H9 (cell line): ENCODE results near the gene LRP1B. TPM values are rescaled to one million over a fixed set of nuclear protein-coding genes. Genes with fewer than 3 reads are reported as not detected.

Experiments used
- DNase-seq: peaks from one replicate; pipeline ENCODE4 v3.0.0-alpha.2; 2017
- H2AFZ ChIP-seq: one replicate; pipeline ENCODE4 v1.6.1; 2013; ENCODE audit warnings: mild to moderate bottlenecking, low read length, control low read depth, moderate library complexity
- H2AK5ac ChIP-seq: 2 replicates; pipeline ENCODE4 v1.6.1; 2013; ENCODE audit warnings: low read length, control low read depth, mixed read lengths; ENCODE audit not compliant: insufficient read length
- H2BK120ac ChIP-seq: one replicate; pipeline ENCODE4 v1.6.1; 2013; ENCODE audit warnings: low read depth, mild to moderate bottlenecking, low read length, control low read depth, inconsistent platforms; ENCODE audit not compliant: poor library complexity, severe bottlenecking
- H2BK12ac ChIP-seq: 2 replicates; pipeline ENCODE4 v1.6.1; 2013; ENCODE audit warnings: low read length, control low read depth, mixed read lengths, low read depth; ENCODE audit not compliant: insufficient read length
- H2BK15ac ChIP-seq: 2 replicates; pipeline ENCODE4 v1.6.1; 2013; ENCODE audit warnings: low read depth, low read length, control low read depth
- H2BK20ac ChIP-seq: one replicate; pipeline ENCODE4 v1.6.1; 2013; ENCODE audit warnings: low read depth, mild to moderate bottlenecking, low read length, control low read depth, inconsistent platforms; ENCODE audit not compliant: poor library complexity, severe bottlenecking
- H2BK5ac ChIP-seq: 2 replicates; pipeline ENCODE4 v1.6.1; 2013; ENCODE audit warnings: low read length, control low read depth, mixed read lengths; ENCODE audit not compliant: insufficient read length
- H3K14ac ChIP-seq: 2 replicates; pipeline ENCODE4 v1.6.1; 2013; ENCODE audit warnings: low read length, control low read depth; ENCODE audit not compliant: insufficient read depth
- H3K18ac ChIP-seq: 2 replicates; pipeline ENCODE4 v1.6.1; 2013; ENCODE audit warnings: low read depth, mild to moderate bottlenecking, mixed read lengths, low read length, control low read depth; ENCODE audit not compliant: insufficient read length
- H3K23ac ChIP-seq: 2 replicates; pipeline ENCODE4 v1.6.1; 2013; ENCODE audit warnings: low read length, control low read depth, mixed read lengths, low read depth; ENCODE audit not compliant: insufficient read length
- H3K23me2 ChIP-seq: 2 replicates; pipeline ENCODE4 v1.6.1; 2013; ENCODE audit warnings: low read depth, mild to moderate bottlenecking, mixed read lengths, low read length, control low read depth; ENCODE audit not compliant: insufficient read length, poor library complexity, severe bottlenecking
- H3K27ac ChIP-seq: 2 replicates; pipeline ENCODE4 v1.5.1; 2013; ENCODE audit warnings: low read length, control low read depth, mixed read lengths, low read depth; ENCODE audit not compliant: insufficient read length
- H3K27me3 ChIP-seq: 2 replicates; pipeline ENCODE4 v1.6.1; 2013; ENCODE audit warnings: low read length, control low read depth, inconsistent platforms; ENCODE audit not compliant: insufficient read depth
- H3K4ac ChIP-seq: 2 replicates; pipeline ENCODE4 v1.6.1; 2013; ENCODE audit warnings: low read depth, mild to moderate bottlenecking, control low read depth, inconsistent platforms, low read length, moderate library complexity
- H3K4me1 ChIP-seq: 2 replicates; pipeline ENCODE4 v1.6.1; 2013; ENCODE audit warnings: low read length, control low read depth, inconsistent platforms; ENCODE audit not compliant: insufficient read depth
- H3K4me2 ChIP-seq: 2 replicates; pipeline ENCODE4 v1.6.1; 2013; ENCODE audit warnings: low read length, control low read depth, mixed read lengths; ENCODE audit not compliant: insufficient read length, insufficient read depth
- H3K56ac ChIP-seq: 2 replicates; pipeline ENCODE4 v1.6.1; 2013; ENCODE audit warnings: low read depth, mild to moderate bottlenecking, mixed read lengths, low read length, control low read depth; ENCODE audit not compliant: insufficient read length
- H3K79me1 ChIP-seq: 2 replicates; pipeline ENCODE4 v1.6.1; 2013; ENCODE audit warnings: low read depth, mild to moderate bottlenecking, moderate library complexity, low read length, control low read depth, inconsistent platforms; ENCODE audit not compliant: insufficient read depth, poor library complexity, severe bottlenecking
- H3K79me2 ChIP-seq: 2 replicates; pipeline ENCODE4 v1.6.1; 2013; ENCODE audit warnings: low read length, control low read depth, inconsistent platforms; ENCODE audit not compliant: insufficient read depth
- H3K9ac ChIP-seq: 2 replicates; pipeline ENCODE4 v1.6.1; 2013; ENCODE audit warnings: low read length, control low read depth, mixed read lengths; ENCODE audit not compliant: insufficient read length; ENCODE audit errors: extremely low read depth
- H3K9me3 ChIP-seq: one replicate; pipeline ENCODE4 v1.6.1; 2013; ENCODE audit warnings: low read depth, low read length, inconsistent platforms; ENCODE audit not compliant: control insufficient read depth
- H3T11ph ChIP-seq: one replicate; pipeline ENCODE4 v1.6.1; 2013; ENCODE audit warnings: mild to moderate bottlenecking, low read length, control low read depth, inconsistent platforms
- H4K20me1 ChIP-seq: one replicate; pipeline ENCODE4 v1.6.1; 2013; ENCODE audit not compliant: control insufficient read depth, insufficient read length, insufficient read depth
- H4K5ac ChIP-seq: 2 replicates; pipeline ENCODE4 v1.6.1; 2013; ENCODE audit warnings: low read depth, mild to moderate bottlenecking, mixed read lengths, low read length, control low read depth; ENCODE audit not compliant: insufficient read length
- H4K8ac ChIP-seq: replicated peaks from 2 replicates; pipeline ENCODE4 v1.6.1; 2013; ENCODE audit warnings: low read length, control low read depth, mixed read lengths, low read depth; ENCODE audit not compliant: insufficient read length
- H4K91ac ChIP-seq: 2 replicates; pipeline ENCODE4 v1.6.1; 2013; ENCODE audit warnings: low read depth, mild to moderate bottlenecking, moderate library complexity, mixed read lengths, low read length, control low read depth; ENCODE audit not compliant: insufficient read length
- H3K27ac Mint-ChIP-seq, 3 experiments: 2 replicates in 2 of 3; 3 replicates in 1 of 3; pipeline ENCODE4 v1.8.0; 2020 to 2021; ENCODE audit warnings: mixed read lengths in 3 of 3, mild to moderate bottlenecking in 1 of 3, moderate library complexity in 1 of 3
- H3K27me3 Mint-ChIP-seq: 2 replicates; pipeline ENCODE4 v1.8.0; 2021; ENCODE audit warnings: low read depth, mild to moderate bottlenecking, moderate library complexity, mixed read lengths
- H3K36me3 Mint-ChIP-seq, 3 experiments: 2 replicates in 2 of 3; 3 replicates in 1 of 3; pipeline ENCODE4 v1.8.0; 2020 to 2021; ENCODE audit warnings: low read depth in 3 of 3, mixed read lengths in 3 of 3; ENCODE audit not compliant: insufficient read depth in 1 of 3
- H3K4me1 Mint-ChIP-seq, 2 experiments: 2 replicates each; pipeline ENCODE4 v1.8.0; 2020; ENCODE audit warnings: mixed read lengths in 2 of 2
- H3K4me3 Mint-ChIP-seq, 2 experiments: 2 replicates in 1 of 2; 3 replicates in 1 of 2; pipeline ENCODE4 v1.8.0; 2020 to 2021; ENCODE audit warnings: mild to moderate bottlenecking in 2 of 2, mixed read lengths in 2 of 2, moderate library complexity in 1 of 2
- H3K9me3 Mint-ChIP-seq, 2 experiments: 2 replicates in 1 of 2; 3 replicates in 1 of 2; pipeline ENCODE4 v1.8.0; 2020; ENCODE audit warnings: mild to moderate bottlenecking in 2 of 2, mixed read lengths in 2 of 2, moderate library complexity in 1 of 2
- WGBS: extraction: QIAGEN DNeasy Blood & Tissue Kit; methylation state at CpG from one replicate; pipeline ENCODE4 v1.1.7; 2013; ENCODE audit warnings: missing lambda C conversion rate, low lambda C conversion rate, mixed read lengths; ENCODE audit not compliant: insufficient read length; ENCODE audit errors: extremely low coverage; 5-methylcytosine and 5-hydroxymethylcytosine counted together
- total RNA-seq: library from RNA; stranded (reverse); gene quantifications from 2 replicates; pipeline ENCODE4 v1.2.1, GENCODE V29; 2021
- TF ChIP-seq, protein P1 (sequence below): fragments of 200-600 bp; sonication (generic); conservative IDR thresholded peaks from 3 replicates; pipeline ENCODE4 v1.8.0; 2021; ENCODE audit warnings: antibody characterized with exemption, mild to moderate bottlenecking

Gene LRP1B
- total RNA-seq, 1 experiment from 2014 or later, result not detected

DNA sequence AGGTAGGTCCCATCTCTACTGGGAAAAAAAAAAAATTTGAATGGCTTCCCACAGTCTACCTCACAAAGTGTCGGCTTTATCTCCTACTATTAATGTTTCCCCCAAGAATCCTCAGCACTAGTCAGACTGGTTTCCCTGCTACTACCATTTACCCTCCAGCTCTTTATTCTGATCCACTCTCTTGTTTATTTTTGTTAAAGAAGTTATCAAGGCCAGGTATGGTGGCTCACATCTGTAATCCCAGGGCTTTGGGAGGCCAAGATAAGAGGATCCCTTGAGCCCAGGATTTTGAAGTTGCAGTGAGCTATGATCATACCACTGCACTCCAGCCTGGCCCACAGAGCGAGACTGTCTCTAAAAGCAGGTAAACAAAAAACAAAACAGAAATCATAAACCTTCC is 1275.3 kb downstream of the LRP1B start:
- no peak overlapping the region for H2AK5ac ChIP-seq
- H3K56ac ChIP-seq, result no peak overlapping the region
- no peak overlapping the region for H3K14ac ChIP-seq
- no peak overlapping the region for H2BK12ac ChIP-seq
- H3K4ac ChIP-seq, result no peak overlapping the region
- no peak overlapping the region for H2AFZ ChIP-seq
- H3K79me2 ChIP-seq, result no peaks in the 10 kb centered on the region
- H3K79me1 ChIP-seq, result no peaks in the 10 kb centered on the region
- TF ChIP-seq, protein P1, sequence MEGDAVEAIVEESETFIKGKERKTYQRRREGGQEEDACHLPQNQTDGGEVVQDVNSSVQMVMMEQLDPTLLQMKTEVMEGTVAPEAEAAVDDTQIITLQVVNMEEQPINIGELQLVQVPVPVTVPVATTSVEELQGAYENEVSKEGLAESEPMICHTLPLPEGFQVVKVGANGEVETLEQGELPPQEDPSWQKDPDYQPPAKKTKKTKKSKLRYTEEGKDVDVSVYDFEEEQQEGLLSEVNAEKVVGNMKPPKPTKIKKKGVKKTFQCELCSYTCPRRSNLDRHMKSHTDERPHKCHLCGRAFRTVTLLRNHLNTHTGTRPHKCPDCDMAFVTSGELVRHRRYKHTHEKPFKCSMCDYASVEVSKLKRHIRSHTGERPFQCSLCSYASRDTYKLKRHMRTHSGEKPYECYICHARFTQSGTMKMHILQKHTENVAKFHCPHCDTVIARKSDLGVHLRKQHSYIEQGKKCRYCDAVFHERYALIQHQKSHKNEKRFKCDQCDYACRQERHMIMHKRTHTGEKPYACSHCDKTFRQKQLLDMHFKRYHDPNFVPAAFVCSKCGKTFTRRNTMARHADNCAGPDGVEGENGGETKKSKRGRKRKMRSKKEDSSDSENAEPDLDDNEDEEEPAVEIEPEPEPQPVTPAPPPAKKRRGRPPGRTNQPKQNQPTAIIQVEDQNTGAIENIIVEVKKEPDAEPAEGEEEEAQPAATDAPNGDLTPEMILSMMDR, result no peak
- H3K27ac ChIP-seq, result no peak overlapping the region
- Mint-ChIP-seq H3K9me3 (peaks cover 6% of the 10 kb centered on the region in 2 experiments; a peak in 4 of 5 replicates), H3K27ac (no peak overlapping the region), H3K4me3 (no peak overlapping the region), H3K36me3 (peaks cover 3 to 6% (median 3%) of the 10 kb centered on the region in 3 experiments; a peak in 5 of 7 replicates), H3K27me3 (no peaks in the 10 kb centered on the region; the same call in 1 of the 2 replicates), H3K4me1 (peaks cover 12 to 15% of the 10 kb centered on the region in 2 experiments)
- no peak overlapping the region for H3T11ph ChIP-seq
- H2BK5ac ChIP-seq, result no peak overlapping the region
- H3K9me3 ChIP-seq, result no peaks in the 10 kb centered on the region
- H4K5ac ChIP-seq, result no peak overlapping the region
- no peak overlapping the region for H3K23ac ChIP-seq
- H2BK15ac ChIP-seq, result no peak overlapping the region
- no peak overlapping the region for H4K91ac ChIP-seq
- H3K18ac ChIP-seq, result no peak overlapping the region
- DNase-seq, result no peak
- no peak overlapping the region for H3K4me2 ChIP-seq
- H3K23me2 ChIP-seq, result no peaks in the 10 kb centered on the region
- H3K9ac ChIP-seq, result no peak overlapping the region
- H4K20me1 ChIP-seq, result no peaks in the 10 kb centered on the region
- no peak overlapping the region for H2BK120ac ChIP-seq
- no peaks in the 10 kb centered on the region for H3K27me3 ChIP-seq
- no peak overlapping the region for H4K8ac ChIP-seq
- no peak overlapping the region for H2BK20ac ChIP-seq
- WGBS, result no CpG with 5 or more reads among the region's 2 CpGs
- no peaks in the 10 kb centered on the region for H3K4me1 ChIP-seq
